Measurements from ENCODE around the gene NXF3.
A peak's percentile ranks its signal among the peaks of the same experiment; 100 is the strongest.
"Not testable (repeated sequence)": the region's sequence is repeated elsewhere in the genome, so short reads cannot be mapped to it uniquely, and the experiment has no call there.

NXF3 gene
- 0 reads per million in 2 donors for total RNA-seq

GRCh38 chrX:103092942-103093341 is at the start of gene NXF3:
NXF3 (minus strand) TSS chrX:103093143; CDS start chrX:103093023, 120 bp downstream.
- no peak for DNase-seq

DNA sequence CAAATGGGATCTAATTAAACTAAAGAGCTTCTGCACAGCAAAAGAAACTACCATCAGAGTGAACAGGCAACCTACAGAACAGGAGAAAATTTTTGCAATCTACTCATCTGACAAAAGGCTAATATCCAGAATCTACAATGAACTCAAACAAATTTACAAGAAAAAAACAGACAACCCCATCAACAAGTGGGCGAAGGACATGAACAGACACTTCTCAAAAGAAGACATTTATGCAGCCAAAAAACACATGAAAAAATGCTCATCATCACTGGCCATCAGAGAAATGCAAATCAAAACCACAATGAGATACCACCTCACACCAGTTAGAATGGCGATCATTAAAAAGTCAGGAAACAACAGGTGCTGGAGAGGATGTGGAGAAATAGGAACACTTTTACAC is 43.6 kb upstream of the NXF3 start:
- not testable (repeated sequence) for DNase-seq

GRCh38 chrX:103124284-103124683 is 31.3 kb upstream of the NXF3 start:
- no peak for DNase-seq

GRCh38 chrX:103120748-103121147 is 27.8 kb upstream of the NXF3 start:
- DNase-seq: no peak

DNA sequence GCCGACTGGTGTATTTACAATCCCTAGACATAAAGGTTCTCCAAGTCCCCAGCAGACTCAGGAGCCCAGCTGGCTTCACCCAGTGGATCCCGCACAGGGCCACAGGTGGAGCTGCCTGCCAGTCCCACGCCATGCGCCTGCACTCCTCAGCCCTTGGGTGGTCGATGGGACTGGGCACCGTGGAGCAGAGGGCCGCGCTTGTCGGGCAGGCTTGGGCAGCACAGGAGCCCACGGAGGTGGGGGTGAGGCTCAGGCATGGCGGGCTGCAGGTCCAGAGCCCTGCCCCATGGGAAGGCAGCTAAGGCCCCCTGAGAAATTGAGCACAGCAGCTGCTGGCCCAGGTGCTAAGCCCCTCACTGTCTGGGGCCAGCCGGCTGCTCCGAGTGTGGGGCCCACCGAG is 24.0 kb upstream of the NXF3 start:
- not testable (repeated sequence) for DNase-seq

- not testable (repeated sequence) for DNase-seq
Measured at GRCh38 chrX:103109497-103109896, 16.6 kb upstream of the NXF3 start.

DNA sequence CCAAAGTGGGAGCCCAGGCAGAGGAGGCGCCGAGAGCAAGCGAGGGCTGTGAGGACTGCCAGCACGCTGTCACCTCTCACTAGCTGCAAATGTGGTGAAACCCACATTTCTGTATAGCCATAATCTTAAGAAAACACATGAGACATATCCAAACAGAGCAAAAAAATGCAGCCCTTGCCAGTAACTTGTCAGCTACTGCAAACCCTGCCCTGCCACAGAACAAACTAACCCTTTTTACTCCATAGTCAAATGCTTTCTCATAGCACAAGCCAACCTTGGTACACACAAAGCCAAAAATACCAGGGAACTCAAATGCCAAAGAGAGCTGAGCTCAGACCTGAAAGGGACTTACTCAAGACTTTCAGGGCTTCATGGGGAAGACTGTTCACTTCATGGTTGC is 14.9 kb upstream of the NXF3 start:
- DNase-seq: no peak

DNA sequence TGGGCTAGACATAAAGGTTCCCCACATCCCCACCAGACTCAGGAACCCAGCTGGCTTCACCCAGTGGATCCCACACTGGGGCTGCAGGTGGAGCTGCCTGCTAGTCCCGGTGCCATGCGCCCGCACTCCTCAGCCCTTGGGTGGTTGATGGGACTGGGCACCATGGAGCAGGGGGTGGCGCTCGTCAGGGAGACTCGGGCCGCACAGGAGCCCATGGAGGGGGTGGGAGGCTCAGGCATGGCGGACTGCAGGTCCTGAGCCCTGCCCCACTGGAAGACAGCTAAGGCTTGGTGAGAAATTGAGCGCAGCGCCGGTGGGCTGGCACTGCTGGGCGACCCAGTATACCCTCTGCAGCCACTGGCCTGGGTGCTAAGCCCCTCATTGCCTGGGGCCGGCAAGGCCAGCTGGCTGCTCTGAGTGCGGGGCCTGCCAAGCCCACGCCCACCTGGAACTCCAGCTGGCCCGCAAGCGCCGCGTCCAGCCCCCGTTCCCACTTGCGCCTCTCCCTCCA is 14.3 kb upstream of the NXF3 start:
- DNase-seq: not testable (repeated sequence)

GRCh38 chrX:103104370-103104769 is 11.4 kb upstream of the NXF3 start:
- DNase-seq: not testable (repeated sequence)

GRCh38 chrX:103103866-103104265 is 10.9 kb upstream of the NXF3 start:
- not testable (repeated sequence) for DNase-seq

GRCh38 chrX:103101299-103102042 is 8.5 kb upstream of the NXF3 start:
- DNase-seq: no peak

DNA sequence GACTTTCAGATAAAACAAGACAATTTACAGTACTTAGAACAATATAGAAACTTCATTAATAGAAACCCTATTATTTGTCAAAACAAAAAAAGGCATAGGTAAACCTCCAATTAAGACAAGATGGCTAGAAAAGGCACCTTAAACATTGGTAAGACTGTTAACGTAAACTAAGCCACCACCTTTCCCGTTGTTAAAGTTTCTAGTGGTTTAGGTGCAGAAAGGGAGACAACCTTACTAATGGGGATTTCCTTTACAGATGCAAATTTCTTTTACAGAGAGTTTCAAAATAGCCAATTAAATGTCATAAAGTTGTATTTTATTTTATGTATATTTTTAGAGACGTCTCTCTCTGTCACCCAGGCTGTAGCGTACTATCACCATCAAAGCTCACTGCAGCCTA is 7.5 kb upstream of the NXF3 start:
- DNase-seq: no peak

DNA sequence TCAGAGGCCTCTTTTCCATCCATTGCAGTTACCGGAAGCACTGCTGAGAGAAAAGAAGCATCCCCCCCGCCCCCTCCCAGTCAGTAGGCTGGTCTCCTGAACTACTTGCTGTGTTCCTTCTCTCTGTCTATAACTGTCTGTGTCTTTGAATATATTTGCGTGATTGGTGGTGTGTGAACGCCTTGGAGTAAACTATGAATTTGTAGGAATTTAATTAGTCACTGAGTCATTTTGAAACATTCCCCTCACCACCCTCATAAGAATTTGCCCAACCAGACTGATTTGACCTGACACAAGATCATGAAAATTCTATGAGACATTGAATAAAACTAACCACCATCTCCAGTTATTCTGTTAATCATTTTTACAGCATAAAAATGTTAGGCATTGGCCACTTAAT is 6.7 kb upstream of the NXF3 start:
- DNase-seq: no peak

DNA sequence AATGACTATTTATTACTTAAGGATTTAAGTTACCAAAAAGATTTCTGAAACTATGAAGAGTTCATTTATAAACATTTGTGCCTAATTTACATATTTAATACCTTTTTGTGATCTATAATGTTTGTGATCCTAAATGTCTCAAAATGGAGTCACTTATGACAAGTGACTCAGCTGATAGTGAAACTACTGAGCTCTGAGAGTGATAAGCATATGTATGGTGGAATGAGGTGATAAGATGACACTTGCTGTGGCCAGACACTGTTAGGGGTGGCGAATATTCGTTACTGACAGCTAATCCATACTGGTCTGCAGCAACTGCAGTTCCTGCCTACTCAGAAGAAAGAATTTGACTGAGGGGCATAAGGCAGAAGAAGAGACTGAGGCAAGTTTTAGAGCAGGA is 5.5 kb upstream of the NXF3 start:
- no peak for DNase-seq

GRCh38 chrX:103081051-103081450 is 11.9 kb downstream of the NXF3 start:
- DNase-seq: no peak

DNA sequence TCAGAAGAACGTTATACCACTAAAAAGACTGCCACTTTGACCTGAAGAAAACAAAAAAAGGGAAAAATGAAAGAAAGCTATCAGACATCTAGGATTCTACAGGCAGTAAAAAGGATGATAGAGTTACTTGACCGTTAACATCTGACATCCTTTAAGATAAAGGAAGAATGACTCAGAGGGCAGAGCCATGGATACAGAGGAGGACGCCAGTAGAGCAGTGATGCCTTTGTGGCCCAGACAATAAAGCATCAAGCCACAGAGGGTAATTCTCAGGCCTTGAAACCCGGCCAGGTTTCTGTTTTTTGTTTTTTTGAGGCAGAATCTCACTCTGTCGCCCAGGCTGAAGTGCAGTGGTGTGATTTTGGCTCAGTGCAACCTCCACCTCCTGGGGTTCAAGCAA is 19.5 kb downstream of the NXF3 start:
- DNase-seq: no peak

- DNase-seq: no peak
Measured at GRCh38 chrX:103066606-103067005, 26.3 kb downstream of the NXF3 start.

GRCh38 chrX:103063918-103064434 is 29.0 kb downstream of the NXF3 start, which contains the start of gene BEX1:
BEX1 (minus strand) TSS chrX:103064171; CDS start chrX:103063274, 897 bp downstream.
- peak in 1 of 5 experiments; percentile 47 for DNase-seq

- DNase-seq: no peak
Measured at GRCh38 chrX:103063191-103063845, 29.6 kb downstream of the NXF3 start.

GRCh38 chrX:103061486-103061885 is 31.5 kb downstream of the NXF3 start:
- DNase-seq: no peak

GRCh38 chrX:103056902-103057301 is 36.0 kb downstream of the NXF3 start:
- DNase-seq: no peak

DNA sequence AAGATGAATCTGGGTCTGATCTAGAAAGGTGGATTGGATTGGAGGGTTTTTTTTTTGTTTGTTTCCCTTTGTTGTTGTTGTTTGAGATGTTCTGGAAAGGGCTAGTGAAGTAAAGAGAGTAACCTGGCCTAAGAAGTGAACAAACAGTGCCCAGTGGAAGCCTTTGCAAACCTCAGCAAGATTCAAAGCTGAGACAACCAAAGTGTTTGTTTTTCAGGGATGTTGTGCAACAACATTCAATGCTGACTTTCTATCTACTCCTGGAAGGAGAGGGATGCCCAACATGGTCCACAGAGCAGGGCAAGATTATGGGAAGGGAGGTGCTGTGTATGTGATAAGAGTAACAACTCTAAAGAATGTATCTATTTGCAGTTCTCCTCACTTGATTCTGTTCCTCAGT is 40.3 kb downstream of the NXF3 start:
- no peak for DNase-seq

DNA sequence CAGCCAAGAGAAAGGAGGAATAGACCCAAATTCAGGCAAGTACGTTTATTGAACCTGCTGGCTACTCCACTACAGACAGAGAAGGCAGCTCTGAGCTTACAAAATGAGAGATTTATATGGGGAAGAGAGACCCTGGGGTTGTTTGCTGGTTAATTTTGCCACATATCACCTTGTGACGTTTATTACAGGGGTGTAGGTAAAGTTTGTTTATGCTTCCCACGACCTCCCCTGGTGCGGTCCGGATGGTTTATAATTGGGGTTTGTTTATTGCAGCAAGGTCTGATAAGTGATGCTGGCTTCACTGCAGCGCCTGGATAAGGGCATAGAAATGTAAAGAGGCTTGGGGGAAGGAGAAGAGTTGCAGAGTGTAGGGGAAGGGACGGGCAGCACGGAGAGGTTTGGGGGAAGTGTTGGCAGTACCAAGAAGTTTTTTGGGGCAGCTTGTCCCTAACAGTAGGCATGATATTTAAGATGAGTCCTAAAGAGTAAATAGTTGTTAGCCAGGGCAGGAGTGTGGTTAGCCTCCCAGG is 41.6 kb downstream of the NXF3 start:
- DNase-seq: no peak

DNA sequence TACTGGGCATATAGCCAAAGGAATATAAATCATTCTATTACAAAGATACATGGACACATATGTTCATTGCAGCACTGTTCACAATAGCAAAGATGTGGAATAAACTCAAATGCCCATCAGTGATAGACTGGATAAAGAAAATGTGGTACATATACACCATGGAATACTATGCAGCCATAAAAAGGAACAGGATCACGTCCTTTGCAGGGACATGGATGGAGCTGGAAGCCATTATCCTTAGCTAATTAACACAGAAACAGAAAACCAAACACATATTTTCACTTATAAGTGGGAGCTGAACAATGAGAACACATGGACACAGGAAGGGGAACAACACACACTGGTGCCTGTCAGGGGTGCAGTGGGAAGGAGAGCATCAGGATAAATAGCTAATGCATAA is 59.6 kb downstream of the NXF3 start:
- not testable (repeated sequence) for DNase-seq

Data from T-helper 2 cell (primary cell).